Superior temporal gyrus (tissue), 1 donor: Measurements from ENCODE around the gene NUP93.
"Not testable (repeated sequence)": the region's sequence is repeated elsewhere in the genome, so short reads cannot be mapped to it uniquely, and the experiment has no call there.

Experiments
- DNase-seq: peaks from one replicate; pipeline ENCODE4 v3.0.0-alpha.2; 2016; ENCODE audit errors: extremely low spot score

Gene NUP93

GRCh38 chr16:56709443-56710040 lies 20.4 kb upstream of the NUP93 start:
- DNase-seq = no peak

DNA sequence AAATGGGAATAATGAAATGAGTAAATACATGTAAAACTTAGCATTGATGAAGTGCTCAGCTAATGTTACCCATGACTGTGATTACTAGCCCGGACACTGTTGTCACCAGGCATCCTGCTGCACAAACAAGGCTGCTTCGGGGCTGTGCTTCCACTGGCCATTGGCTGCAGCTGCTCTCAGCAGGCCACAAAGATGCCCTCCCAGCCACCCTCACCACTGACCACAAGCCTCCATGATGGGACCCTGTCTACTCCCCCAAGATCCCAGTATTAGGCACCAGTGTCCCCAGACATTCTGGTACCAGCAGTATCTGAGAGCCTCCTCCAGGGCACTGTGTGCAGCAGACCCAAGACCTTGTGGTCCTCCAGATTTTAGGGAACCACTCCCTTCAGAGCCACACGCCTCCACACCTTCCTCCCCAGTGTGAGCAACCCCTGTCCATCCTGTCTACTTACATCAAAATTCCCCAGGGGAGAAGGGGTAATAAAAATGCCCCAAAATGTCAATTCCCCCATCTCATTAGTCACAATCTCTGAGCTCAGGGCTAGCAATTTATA lies 19.7 kb upstream of the NUP93 start:
- no peak for DNase-seq

GRCh38 chr16:56711862-56712261 lies 18.1 kb upstream of the NUP93 start:
- DNase-seq = no peak

GRCh38 chr16:56713794-56714193 lies 16.1 kb upstream of the NUP93 start:
- DNase-seq = no peak

- DNase-seq = no peak
These were observed 14.8 kb upstream of the NUP93 start for GRCh38 chr16:56715126-56715525.

DNA sequence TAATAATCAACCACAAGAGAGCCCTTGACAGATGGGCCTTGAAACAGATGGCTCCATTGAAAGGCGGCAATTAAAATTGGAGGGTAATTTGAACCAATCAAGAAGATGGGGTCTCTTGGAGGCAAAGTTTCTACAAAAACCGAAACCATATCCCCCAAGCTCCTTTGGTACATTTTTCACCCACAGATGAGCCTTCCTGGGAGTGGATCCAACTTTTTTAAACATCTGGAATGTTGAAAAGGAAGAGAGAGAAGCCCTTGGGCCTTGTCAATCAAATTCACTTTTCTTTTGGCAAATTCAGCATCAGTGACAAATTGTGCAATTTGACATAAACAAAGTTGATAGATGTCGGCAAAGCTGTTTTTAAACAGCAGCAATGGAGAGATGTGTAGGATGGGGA lies 13.2 kb upstream of the NUP93 start:
- DNase-seq = no peak

DNA sequence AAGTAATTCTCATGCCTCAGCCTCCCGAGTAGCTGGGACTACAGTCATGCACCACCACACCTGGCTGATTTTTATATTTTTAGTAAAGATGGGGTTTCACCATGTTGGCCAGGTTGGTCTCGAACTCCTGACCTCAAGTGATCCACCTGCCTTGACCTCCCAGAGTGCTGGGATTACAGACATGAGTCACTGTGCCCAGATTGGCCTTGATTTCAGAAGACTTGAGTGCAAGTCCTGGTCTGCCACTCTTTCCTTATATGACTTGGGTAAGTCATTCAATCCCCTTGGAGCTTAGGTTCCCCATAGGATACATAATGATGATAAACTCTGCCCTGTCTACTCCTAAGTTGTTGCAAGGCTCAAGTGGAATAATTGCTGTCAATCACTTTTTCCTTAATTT lies 12.4 kb upstream of the NUP93 start:
- DNase-seq = not testable (repeated sequence)

- no peak for DNase-seq
These were observed 7.6 kb upstream of the NUP93 start for GRCh38 chr16:56722200-56722842.

DNA sequence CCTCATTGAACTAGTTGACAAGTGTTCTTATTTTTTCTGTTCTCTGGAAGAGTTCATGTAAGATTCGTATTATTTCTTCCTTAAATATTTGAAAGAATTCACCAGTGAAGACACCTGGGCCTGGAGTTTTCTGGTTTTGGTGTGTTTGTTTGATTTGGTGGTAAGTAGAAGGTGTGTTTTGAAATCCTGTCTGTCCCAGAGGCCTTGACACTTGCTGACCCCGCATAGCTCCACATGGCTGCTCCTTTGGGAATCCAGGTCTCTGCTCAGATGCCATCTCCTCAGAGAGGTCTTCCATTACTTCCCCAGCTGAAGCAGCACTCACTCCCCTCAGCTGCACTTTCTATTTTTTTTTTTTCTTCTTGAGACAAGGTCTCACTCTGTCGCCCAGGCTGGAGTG lies 5.7 kb upstream of the NUP93 start:
- DNase-seq = no peak

DNA sequence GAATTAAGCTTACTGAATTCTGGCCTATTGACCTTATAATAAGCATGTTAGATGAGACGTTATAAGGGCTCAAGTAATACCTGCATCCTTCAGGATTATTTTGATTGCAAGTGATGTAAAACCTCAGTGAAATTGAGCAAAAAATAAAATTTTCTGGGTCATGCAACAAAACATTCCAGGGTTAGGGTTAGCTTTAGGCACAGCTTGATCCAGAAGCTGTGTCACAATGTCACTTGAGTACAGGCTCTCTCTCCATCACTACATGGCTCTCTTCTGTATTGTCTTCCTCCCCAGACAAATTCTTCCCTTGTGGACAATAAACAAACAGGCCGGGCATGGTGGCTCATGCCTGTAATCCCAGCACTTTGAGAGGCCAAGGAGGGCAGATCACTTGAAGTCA lies 3.6 kb upstream of the NUP93 start:
- DNase-seq = no peak

DNA sequence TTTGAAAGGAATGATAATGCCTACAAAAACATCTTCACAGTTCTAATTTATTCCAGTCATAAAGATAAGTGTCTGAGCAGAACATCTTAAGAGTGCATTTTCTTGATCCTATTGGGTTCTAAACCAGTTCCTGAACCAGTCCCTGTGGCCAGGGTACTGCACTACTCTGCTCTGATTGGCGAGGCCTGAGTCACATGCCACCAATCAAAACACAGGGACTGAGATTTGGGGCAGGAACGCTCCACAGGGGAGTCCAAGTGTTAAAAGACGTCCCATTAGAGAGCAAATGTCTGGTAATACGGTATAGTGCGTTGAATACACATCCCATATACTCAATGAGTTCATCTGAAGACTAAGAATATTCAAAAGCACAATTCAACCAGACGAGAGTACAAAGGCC lies 3.0 kb upstream of the NUP93 start:
- DNase-seq = no peak

DNA sequence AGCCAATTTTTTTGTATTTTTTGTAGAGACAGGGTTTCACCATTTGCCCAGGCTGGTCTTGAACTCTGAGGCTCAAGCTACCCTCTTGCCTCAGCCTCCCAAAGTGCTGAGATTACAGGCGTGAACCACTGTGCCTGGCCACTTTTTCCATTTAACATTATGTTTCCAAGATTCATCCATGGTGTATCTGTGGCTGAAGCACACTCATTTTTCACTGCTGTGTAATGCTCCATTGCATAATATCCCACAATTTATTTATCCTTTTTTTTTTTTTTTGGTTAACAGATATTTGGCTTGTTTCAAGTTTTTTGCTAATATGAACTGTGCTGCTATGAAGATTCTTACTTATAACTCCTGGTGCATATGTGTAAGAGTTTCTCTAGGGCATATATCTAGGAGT lies 1.9 kb upstream of the NUP93 start:
- no peak for DNase-seq

DNA sequence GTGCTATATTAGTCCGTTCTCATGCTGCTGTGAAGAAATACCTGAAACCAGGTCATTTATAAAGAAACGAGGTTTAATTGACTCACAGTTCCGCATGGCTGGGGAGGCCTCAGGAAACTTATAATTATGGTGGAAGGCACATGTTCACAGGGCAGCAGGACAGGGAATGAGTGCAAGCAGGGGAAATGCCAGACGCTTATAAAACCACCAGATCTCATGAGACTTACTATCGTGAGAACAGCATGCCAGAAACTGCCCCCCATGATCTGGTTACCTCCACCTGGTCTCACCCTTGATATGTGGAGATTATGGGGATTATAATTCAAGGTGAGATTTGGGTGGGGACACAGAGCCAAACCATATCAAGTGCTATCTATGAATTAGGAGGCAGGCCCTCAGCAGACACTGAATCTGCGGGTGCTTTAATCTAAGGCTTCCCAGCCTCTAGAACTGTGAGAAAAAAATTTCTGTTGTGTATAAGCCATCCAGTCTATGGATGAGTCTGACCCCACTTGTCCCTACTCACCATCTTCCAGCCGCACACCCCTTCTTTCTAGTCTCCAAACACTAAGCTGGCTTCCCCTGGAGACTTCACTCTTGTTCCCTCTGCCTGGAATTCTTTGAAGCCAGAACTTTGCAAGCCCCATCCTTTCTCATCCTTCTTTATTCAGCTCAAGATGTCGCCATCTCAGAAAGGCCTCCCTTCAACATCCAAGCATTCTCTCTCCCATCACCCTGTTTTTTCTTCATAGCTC lies 772 bp upstream of the NUP93 start:
- no peak for DNase-seq

GRCh38 chr16:56732366-56732765 lies 2.4 kb downstream of the NUP93 start:
- DNase-seq = no peak

DNA sequence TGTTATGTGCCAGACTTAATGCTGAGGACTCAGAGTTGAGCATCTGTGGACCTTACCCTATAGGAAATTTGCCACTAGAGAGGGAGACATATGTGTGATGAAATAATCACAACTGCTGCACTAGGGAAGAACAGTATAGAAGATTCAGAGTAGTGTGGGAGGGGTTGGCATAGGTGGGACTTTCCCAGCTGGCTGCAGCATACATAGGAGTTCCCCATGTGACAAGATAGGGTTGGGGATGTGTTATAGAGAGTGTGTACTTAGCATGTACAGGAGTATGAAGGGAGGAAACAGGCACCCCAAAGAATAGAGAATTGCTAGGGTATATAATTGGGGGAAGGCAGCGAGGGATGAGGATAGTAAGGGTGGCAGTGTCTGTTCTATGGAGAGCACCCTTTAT lies 2.9 kb downstream of the NUP93 start:
- no peak for DNase-seq

DNA sequence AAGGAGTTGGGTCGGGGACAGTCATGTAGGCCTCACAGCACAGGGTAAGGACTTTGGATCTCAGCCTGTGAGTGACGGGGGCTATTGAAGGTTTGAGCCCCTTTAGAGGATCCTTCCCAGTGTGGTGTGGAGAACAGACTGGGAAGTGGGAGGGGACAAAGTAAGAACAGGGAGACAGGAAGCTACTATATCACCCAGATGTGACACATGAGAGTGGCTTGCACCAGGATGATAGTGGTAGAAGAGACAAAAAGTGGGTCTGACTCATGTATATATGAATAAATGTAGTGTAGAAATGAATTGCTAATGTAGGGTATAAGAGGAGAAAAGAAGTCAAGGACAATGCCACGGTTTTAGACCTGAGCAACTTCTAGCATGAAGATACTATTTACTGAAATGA lies 4.5 kb downstream of the NUP93 start:
- no peak for DNase-seq

GRCh38 chr16:56736476-56736875 lies 6.5 kb downstream of the NUP93 start:
- no peak for DNase-seq

- DNase-seq = no peak
These were observed 7.6 kb downstream of the NUP93 start for GRCh38 chr16:56737539-56737938.

DNA sequence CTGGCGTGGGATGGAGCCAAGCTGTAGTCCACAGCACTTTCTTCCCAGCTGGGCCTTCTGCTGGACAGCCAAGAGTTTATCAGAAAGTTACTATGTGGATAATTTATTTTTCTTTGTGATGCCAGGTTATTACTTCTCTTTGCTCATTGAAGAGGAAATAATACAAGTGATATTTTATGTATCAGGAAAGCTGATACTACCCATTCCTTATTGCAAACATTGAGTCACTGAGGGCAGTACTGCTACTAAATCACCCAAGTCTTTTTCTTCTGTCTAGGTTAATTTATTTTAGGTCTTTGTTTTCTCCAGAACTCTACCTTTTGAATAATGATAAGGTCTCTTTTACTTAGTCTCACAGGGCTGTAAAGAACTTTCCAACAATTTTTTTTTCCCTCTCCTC lies 8.3 kb downstream of the NUP93 start:
- no peak for DNase-seq

DNA sequence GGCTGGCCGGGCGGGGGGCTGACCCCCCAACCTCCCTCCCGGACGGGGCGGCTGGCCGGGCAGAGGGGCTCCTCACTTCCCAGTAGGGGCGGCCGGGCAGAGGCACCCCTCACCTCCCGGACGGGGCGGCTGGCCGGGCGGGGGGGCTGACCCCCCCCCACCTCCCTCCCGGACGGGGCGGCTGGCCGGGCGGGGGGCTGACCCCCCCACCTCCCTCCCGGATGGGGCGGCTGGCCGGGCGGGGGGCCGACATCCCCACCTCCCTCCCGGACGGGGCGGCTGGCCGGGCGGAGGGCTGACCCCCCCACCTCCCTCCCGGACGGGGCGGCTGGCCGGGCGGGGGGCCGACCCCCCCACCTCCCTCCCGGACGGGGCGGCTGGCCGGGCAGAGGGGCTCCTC lies 9.4 kb downstream of the NUP93 start:
- DNase-seq = not testable (repeated sequence)

GRCh38 chr16:56741399-56741798 lies 11.5 kb downstream of the NUP93 start:
- DNase-seq = no peak

- no peak for DNase-seq
These were observed 12.4 kb downstream of the NUP93 start for GRCh38 chr16:56742030-56742984.
